ENCODE results near the gene CEACAM3. TPM values are rescaled to one million over a fixed set of nuclear protein-coding genes. Genes with fewer than 3 reads are reported as not detected.

CEACAM3 gene
- total and polyA plus RNA-seq, 9 of the 15 experiments (the other 6 are each of a cell fraction or from before 2014, with no cell fraction given), result not detected

GRCh38 chr19:41859618-41860418 is 63.4 kb downstream of the CEACAM3 start, which contains the start of gene RPS19 (continued):
- no peak for TF ChIP-seq GTF3C2 (IDR thresholded peaks at IDR 0.05; ENCODE audit: borderline replicate concordance, extremely low read depth, insufficient read length)
- TF ChIP-seq OTX1 (CRISPR knock-in tag; IDR thresholded peaks at IDR 0.05), result peak; percentile 87; the same call in 1 of the 2 replicates
- TF ChIP-seq MYC (IDR thresholded peaks at IDR 0.05; ENCODE audit: low read depth, low read length), result peak; percentile 96
- peak; percentile 89; the same call in 1 of the 2 replicates for TF ChIP-seq MYC (CRISPR knock-in tag; IDR thresholded peaks at IDR 0.05; ENCODE audit: borderline replicate concordance, low read depth)
- TF ChIP-seq DACH1 (IDR thresholded peaks at IDR 0.05; ENCODE audit: partially characterized antibody), result peak; percentile 75
- peak; percentile 96 for TF ChIP-seq ETV1 (tag; conservative IDR thresholded peaks at IDR 0.05; ENCODE audit: low read depth)
- peak; percentile 86 for TF ChIP-seq POU5F1 (IDR thresholded peaks at IDR 0.05; ENCODE audit: borderline replicate concordance, low read depth, low read length, partially characterized antibody)
- TF ChIP-seq SAP30 (IDR thresholded peaks at IDR 0.05; ENCODE audit: borderline replicate concordance, insufficient read depth, low read depth, low read length, poor library complexity, severe bottlenecking), result peak; percentile 79
- peak; percentile 84 for TF ChIP-seq L3MBTL2 (IDR thresholded peaks at IDR 0.05)
- TF ChIP-seq ARID4B (CRISPR knock-in tag; IDR thresholded peaks at IDR 0.05), result peak; percentile 94
- no peak for TF ChIP-seq NELFE (IDR thresholded peaks at IDR 0.05; ENCODE audit: insufficient read depth, insufficient read length)
- peak; percentile 85 to 90 for TF ChIP-seq MAZ (CRISPR knock-in tag; conservative IDR thresholded peaks at IDR 0.05 in 1 of 2, IDR thresholded peaks at IDR 0.05 in 1 of 2)
- TF ChIP-seq KDM4B (IDR thresholded peaks at IDR 0.05; ENCODE audit: borderline replicate concordance in 2 of 2, low read depth in 1 of 2), result peak in 1 of 2 experiments; percentile 89; a peak in 1 of 4 replicates
- no peak for TF ChIP-seq TCF7 (IDR thresholded peaks at IDR 0.05; ENCODE audit: borderline replicate concordance)
- no peak for TF ChIP-seq HSF4 (CRISPR knock-in tag; IDR thresholded peaks at IDR 0.05; ENCODE audit: borderline replicate concordance)
- peak; percentile 79; the same call in 1 of the 2 replicates for TF ChIP-seq E2F1 (CRISPR knock-in tag; IDR thresholded peaks at IDR 0.05)

Measured in K562 (cell line).